GM19438 (cell line): ENCODE data around the gene EVI2B.
"Not testable (repeated sequence)": the region's sequence is repeated elsewhere in the genome, so short reads cannot be mapped to it uniquely, and the experiment has no call there.

ENCODE experiments used
- ATAC-seq: cut with Tn5 transposase; IDR thresholded peaks from one replicate; pipeline ENCODE4 v1.9.1; 2021; ENCODE audit warnings: low read depth; ENCODE audit not compliant: unreplicated experiment

Gene EVI2B, protein sequence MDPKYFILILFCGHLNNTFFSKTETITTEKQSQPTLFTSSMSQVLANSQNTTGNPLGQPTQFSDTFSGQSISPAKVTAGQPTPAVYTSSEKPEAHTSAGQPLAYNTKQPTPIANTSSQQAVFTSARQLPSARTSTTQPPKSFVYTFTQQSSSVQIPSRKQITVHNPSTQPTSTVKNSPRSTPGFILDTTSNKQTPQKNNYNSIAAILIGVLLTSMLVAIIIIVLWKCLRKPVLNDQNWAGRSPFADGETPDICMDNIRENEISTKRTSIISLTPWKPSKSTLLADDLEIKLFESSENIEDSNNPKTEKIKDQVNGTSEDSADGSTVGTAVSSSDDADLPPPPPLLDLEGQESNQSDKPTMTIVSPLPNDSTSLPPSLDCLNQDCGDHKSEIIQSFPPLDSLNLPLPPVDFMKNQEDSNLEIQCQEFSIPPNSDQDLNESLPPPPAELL

DNA sequence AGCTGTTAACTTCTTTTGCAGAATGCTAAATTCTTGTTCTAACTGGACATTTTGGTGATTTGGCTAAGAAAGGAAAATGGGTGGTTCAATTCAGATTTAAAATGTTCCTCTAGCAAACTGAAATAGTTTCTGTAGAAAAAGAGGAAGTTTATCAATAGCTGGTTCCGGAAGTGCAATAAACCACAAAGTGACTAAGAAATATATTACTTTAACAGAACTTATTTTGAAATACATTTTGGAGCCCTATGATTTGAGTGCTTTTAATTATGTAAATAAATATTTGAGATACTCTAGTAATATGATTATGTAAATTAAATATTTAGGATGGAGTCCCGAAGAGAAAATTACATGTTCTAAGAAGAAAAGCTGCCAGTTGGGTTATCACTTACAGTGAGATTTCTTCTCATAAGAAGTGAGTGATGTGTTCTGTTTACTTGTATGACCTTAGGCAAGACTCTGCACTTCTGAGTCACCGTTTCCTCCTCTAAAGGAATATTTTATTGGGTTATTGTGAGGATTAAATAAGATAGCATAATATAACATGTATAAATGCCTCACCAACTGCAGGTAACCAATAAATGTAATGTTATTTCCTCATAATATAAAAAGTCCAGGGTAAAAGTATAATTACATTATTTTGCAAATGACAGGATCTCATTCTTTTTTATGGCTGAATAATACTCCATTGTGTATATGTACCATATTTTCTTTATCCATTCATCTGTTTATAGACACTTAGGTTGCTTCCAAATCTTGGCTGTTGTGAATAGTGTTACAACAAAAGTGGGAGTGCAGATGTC lies at the start of gene EVI2B:
Gene EVI2B, minus strand, starts transcription at position 73 of the 800 bp plus-strand sequence. CDS start 8,445 bp downstream, outside the sequence.
- no peak for ATAC-seq

DNA sequence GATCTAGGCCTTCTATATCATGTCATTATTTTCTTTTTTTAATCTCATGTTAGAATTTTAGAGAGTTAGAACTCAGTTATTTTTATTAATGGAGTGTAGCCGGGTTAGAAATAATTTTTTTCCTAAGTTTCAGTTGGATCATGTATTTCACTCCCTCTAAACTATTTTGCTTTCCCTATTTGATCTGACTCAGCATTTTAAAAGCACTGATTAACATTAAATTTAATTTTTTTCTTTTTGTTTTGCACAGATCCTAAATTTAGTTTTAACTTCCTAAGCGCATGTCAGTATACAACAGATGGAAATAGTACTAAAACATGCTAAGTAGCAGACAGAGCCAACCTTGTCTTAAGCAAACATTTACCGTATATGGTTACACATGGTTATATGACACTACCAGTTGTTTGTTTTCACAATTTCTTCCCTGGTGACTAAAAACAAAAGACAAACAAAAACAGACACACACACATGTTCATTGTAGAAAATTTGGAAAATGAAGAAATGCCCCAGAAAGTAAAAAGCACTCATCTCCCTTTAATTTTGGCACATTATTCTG lies 44.1 kb upstream of the EVI2B start:
- ATAC-seq = no peak

DNA sequence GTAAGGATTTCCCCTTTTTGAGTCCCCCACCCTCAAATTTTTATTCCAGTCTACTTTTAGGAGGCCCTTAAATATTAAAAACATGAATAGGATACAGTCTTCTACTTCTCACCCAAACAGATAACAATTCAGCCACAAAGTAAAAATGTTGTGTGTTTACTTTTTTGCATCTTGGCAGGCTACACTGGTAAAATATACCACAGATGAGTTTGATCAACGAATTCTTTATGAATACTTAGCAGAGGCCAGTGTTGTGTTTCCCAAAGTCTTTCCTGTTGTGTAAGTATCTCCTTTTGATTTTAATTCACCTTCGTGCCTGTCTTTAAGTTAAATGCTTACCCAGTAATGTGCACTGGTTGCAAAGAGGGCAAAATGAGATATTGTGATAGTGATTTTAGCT lies 43.2 kb upstream of the EVI2B start:
- ATAC-seq = no peak

GRCh38 chr17:31355935-31356334 lies 42.1 kb upstream of the EVI2B start:
- no peak for ATAC-seq

DNA sequence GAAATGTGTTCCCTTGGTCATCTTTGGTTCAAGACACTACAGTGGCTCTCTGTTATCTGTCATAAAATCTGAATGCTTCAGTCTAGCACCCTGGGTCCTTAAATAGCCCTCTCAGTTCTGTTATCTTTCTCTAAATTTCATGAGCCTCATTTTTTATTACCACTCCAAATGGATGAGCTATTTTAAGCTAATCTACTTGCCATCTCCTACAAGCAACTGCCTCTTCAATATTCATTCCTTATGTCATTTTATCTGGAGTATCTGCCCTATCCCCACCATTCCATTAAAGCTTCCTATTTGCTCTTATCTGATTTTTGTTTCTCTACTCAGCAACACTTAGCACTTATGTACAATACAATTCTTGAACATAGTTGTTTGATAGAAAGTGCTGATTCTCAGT lies 35.6 kb upstream of the EVI2B start:
- no peak for ATAC-seq

DNA sequence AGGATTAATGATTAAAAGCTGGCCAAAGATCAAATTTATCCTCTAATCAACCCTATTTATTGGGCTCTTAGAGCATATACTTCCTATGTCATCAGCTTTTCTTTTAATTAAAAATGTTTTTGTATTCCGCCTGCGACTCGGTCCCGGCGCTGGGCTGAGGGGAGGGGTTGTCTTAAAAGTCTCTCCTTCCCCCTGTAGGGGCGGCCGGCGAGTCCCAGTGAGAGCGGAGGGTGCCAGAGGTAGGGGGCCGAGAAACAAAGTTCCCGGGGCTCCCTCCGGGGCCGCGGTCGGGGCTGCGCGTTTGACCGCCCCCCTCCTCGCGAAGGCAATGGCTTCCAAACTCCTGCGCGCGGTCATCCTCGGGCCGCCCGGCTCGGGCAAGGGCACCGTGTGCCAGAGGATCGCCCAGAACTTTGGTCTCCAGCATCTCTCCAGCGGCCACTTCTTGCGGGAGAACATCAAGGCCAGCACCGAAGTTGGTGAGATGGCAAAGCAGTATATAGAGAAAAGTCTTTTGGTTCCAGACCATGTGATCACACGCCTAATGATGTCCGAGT lies 31.4 kb upstream of the EVI2B start:
- ATAC-seq = not testable (repeated sequence)

DNA sequence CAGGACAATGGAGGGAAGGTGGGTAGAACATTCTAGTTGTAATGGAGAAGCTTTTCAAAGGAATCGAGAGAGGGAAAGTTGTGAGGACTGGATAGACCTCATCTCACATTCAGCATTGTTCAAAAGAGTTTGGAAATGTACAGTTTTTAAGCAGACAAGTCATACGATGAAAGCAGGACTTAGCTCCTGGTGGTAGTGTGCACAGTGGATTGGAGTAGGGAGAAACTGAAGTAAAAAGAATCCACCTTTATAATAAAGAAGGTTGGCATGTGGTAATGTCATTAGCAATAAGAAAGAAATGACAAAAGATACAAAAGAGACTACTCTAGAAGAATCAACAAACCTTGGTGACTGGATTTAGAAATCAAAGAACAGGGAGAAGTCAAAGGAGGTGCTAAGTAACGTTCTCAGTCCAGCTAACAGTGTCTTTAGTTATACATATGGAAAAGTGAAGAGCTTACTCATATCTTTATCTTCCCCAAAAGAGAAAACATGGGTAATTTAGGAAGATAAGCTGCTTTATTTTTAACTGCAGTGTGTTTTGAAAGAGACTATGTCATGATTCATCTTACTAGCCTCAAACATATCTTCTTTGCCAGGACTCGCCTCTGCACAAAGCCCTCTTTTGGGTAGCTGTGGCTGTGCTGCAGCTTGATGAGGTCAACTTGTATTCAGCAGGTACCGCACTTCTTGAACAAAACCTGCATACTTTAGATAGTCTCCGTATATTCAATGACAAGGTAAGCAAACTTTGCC lies 26.2 kb upstream of the EVI2B start:
- ATAC-seq = no peak

- ATAC-seq = no peak
Measured at GRCh38 chr17:31329221-31329620, 15.4 kb upstream of the EVI2B start.

DNA sequence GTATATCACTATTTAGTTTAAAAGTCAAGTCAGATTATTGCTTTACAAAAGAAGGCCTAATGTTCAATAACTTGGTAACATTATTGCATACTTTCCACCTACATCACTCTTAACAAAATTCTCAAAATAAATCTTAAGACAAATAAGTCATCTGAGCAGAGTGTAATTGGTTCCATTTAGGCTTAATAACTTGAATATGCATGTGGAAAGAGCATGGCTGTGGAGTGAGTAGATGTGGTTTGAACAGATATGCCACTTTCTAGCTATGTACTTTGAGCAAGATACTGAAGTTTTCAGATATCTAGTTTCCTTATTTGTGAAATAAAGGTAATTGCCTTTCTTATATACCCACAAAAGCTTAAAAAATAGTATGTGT lies 14.3 kb upstream of the EVI2B start:
- ATAC-seq = no peak

GRCh38 chr17:31327534-31328159 lies 13.8 kb upstream of the EVI2B start:
- no peak for ATAC-seq

DNA sequence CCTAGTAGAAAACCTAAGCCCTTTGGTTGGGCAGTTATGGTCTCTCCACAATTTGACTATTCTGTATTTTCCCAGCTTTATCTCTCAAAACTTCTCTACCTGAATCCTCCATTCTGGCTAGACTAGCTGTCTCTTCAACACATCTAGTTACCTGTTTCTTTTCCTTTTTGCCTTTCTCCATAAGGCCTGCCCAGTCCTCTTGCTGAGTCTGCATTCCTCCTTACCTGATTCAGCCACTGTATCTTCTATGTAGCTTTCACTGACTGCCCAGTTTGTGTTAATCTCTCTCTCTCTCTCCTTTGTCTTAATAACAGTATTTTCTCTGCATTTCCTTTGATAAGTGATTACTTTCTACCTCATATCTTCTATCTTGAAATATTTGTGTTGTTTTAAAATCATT lies 9.7 kb upstream of the EVI2B start:
- no peak for ATAC-seq

DNA sequence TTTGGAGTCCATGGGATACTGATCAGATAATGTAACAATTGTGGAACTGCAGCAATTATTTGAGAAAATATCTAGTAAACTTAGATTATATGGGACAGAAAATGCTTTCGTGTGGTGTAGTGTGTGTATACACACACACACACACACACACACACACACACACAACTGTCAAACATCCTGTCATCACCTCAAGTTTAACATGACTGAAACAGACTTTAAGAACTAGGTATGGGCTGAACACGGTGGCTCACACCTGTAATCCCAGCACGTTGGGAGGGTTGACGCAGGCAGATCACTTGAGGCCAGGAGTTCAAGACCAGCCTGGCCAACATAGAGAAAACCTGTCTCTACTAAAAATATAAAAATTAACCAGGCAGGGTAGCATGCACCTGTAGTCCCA lies 8.1 kb upstream of the EVI2B start:
- no peak for ATAC-seq

DNA sequence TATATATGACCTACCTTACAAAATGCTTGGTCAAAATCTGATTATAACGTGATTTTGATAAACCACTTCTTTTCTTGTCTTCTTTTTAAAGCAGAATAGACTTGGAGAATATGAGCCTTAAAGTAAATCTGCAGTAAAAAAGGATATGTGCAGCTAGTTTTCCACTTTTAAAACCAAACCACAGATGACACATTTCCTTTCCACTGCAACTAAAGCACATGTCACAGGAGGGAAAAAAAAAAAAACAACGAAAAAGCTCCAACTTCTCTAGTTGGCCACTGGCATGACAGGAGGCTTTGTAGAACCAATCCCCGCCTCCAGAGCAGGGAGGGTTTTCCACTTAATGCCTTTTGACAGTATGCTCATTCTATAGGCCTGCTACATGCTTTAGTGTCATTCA lies 7.6 kb upstream of the EVI2B start, which contains the start of gene EVI2A:
Gene EVI2A, minus strand, starts transcription at position 142 of the 400 bp plus-strand sequence. CDS start 2,609 bp downstream, outside the sequence.
- no peak for ATAC-seq

GRCh38 chr17:31320791-31321190 lies 6.9 kb upstream of the EVI2B start:
- no peak for ATAC-seq

- ATAC-seq = no peak
Measured at GRCh38 chr17:31320241-31320640, 6.4 kb upstream of the EVI2B start.

GRCh38 chr17:31318851-31319661 lies 5.2 kb upstream of the EVI2B start:
- no peak for ATAC-seq

DNA sequence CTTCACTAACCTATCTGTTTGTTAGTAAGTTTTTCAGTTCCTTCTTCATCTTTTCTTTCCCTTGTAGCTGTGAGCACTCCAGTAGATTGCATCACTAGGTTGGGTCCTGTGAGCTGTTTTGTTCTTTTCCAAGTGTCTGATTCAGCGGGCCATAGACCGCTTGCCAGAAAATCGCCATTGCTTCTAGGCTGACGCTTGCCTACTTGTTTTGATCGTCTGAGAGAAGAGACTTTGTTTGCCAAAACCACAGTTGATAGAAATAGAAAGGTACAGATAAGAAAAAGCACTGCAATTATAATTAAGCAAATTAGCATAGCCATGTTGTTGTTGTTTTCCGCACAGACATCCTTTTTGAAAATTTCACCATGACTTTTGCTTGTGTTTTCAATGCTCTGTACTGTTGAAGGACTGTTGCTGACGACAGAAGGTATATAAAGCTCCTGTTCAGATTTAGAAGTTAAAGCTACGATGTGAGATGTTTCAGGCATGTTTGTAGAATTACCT lies 4.5 kb upstream of the EVI2B start:
- ATAC-seq = peak; percentile 45

DNA sequence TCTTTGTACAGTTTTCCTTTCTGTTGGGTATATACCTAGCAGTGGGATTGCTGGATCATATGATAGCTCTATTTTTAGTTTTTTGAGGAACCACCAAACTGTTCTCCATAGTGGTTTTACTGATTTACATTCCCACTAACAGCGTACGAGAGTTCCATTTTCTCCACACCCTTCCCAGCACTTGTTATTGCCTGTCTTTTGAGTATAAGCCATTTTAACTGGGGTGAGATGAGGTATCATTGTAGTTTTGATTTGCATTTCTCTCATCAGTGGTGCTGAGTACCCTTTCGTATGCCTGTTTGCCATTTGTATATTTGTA lies 887 bp upstream of the EVI2B start:
- no peak for ATAC-seq

GRCh38 chr17:31312223-31312622 lies 1.6 kb downstream of the EVI2B start:
- ATAC-seq = not testable (repeated sequence)
